Lung (tissue), 12 donors: ENCODE results near the gene SIGLEC8. TPM values are rescaled to one million over a fixed set of nuclear protein-coding genes. Genes with fewer than 3 reads are reported as not detected.

Experiments used
- ATAC-seq: fragments of 200-7000 bp; cut with Tn5 transposase; one replicate; pipeline ENCODE4 v1.9.1; 2020; ENCODE audit warnings: moderate number of reproducible peaks; ENCODE audit not compliant: insufficient read depth, low FRiP score
- DNase-seq, 3 donors: peaks; one replicate each; pipeline ENCODE4 v3.0.0-alpha.2; 2013 to 2017
- H3K27ac ChIP-seq, 2 donors: one replicate each; pipeline ENCODE4 v1.5.1; 2013; ENCODE audit warnings: mild to moderate bottlenecking in 2 of 2, moderate library complexity in 2 of 2, control low read depth in 1 of 2, inconsistent platforms in 1 of 2, low read depth in 1 of 2, low read length in 1 of 2
- H3K27me3 ChIP-seq, 3 donors: one replicate each; pipeline ENCODE4 v1.5.1; 2013; ENCODE audit warnings: low read length in 2 of 3; ENCODE audit not compliant: control insufficient read depth in 3 of 3, insufficient read depth in 3 of 3
- H3K36me3 ChIP-seq, 4 donors: one replicate each; pipeline ENCODE4 v1.5.1; 2013; ENCODE audit warnings: low read length in 4 of 4, mild to moderate bottlenecking in 1 of 4, moderate library complexity in 1 of 4; ENCODE audit not compliant: control insufficient read depth in 4 of 4, insufficient read depth in 4 of 4
- H3K4me1 ChIP-seq, 5 donors: one replicate each; pipeline ENCODE4 v1.5.1; 2013; ENCODE audit warnings: low read length in 5 of 5, mild to moderate bottlenecking in 2 of 5, moderate library complexity in 1 of 5; ENCODE audit not compliant: control insufficient read depth in 5 of 5, insufficient read depth in 5 of 5
- H3K4me3 ChIP-seq: one replicate; pipeline ENCODE4 v1.5.1; 2013; ENCODE audit warnings: mild to moderate bottlenecking, control low read depth, moderate library complexity
- H3K9ac ChIP-seq, 2 donors: one replicate each; pipeline ENCODE4 v1.5.1; 2013; ENCODE audit warnings: low read length in 2 of 2, control low read depth in 1 of 2; ENCODE audit not compliant: insufficient read depth in 1 of 2
- H3K9me3 ChIP-seq, 4 donors: one replicate each; pipeline ENCODE4 v1.5.1; 2013; ENCODE audit warnings: low read length in 3 of 4, mild to moderate bottlenecking in 1 of 4, moderate library complexity in 1 of 4; ENCODE audit not compliant: control insufficient read depth in 4 of 4, insufficient read depth in 3 of 4
- WGBS, 2 donors: extraction: QIAGEN DNeasy Blood & Tissue Kit; methylation state at CpG; one replicate each; pipeline ENCODE4 v1.1.7; 2013; 5-methylcytosine and 5-hydroxymethylcytosine counted together
- polyA plus RNA-seq, 2 donors: library from polyadenylated mRNA; stranded (reverse); fragments of 200-250 nt; gene quantifications; one replicate each; pipeline ENCODE4 v1.2.1, GENCODE V29; 2013
- total RNA-seq, 2 donors: library from RNA; depleted of rRNA in 1 of 2; stranded (reverse); fragments of >200 nt in 1 of 2; gene quantifications; one replicate each; pipeline ENCODE4 v1.2.1, GENCODE V29; 2014 to 2021
- TF ChIP-seq, protein P1 (sequence below): IDR thresholded peaks from 2 replicates; pipeline ENCODE4 v1.5.1; 2012; ENCODE audit warnings: mild to moderate bottlenecking; ENCODE audit errors: control extremely low read depth, extremely low read depth
- donor health status: control.
- donor health status: control.
- donor health status: Bipolar disorder and iron deficiency.
- donor health status: healthy.
- donor health status: DM: yes; HTN: yes; CAD: no.

The SIGLEC8 gene
- total and polyA plus RNA-seq, 4 donors = 0.22 to 0.77 (median 0.31) TPM

DNA sequence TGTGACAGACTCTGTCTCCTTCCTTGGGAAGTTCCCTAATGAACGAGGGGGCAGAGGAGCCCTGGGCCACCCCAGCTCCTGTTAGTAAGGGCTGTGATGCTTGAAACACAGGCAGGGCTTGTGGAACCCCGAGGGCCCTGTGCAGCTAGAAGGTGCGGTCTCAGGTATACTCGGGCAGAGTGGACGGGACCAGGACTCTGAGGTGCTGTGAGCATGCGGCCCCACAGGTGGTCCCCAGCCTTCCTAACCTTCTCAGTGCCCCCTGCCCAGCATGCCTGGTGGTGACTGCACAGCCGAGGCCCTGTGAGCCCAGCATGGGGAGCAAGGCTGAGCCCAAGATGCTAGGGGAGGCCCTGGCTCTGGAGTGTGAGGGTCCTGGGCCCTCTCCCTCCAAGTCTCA is 4.0 kb upstream of the SIGLEC8 start:
- no peak for DNase-seq
- Histone ChIP-seq H3K27ac (no peak overlapping the region), H3K27me3 (peaks cover 0 to 18% (median 4%) of the 10 kb centered on the region in 3 donors), H3K9ac (no peak overlapping the region), H3K4me1 (no peaks in the 10 kb centered on the region), H3K36me3 (no peaks in the 10 kb centered on the region), H3K4me3 (no peak overlapping the region), H3K9me3 (peaks cover 0 to 2% (median 0%) of the 10 kb centered on the region in 4 donors)
- no peak for ATAC-seq
- 71 to 74% methylated on average over 7 of the region's 7 CpGs for WGBS, 2 donors
- TF ChIP-seq, protein P1, sequence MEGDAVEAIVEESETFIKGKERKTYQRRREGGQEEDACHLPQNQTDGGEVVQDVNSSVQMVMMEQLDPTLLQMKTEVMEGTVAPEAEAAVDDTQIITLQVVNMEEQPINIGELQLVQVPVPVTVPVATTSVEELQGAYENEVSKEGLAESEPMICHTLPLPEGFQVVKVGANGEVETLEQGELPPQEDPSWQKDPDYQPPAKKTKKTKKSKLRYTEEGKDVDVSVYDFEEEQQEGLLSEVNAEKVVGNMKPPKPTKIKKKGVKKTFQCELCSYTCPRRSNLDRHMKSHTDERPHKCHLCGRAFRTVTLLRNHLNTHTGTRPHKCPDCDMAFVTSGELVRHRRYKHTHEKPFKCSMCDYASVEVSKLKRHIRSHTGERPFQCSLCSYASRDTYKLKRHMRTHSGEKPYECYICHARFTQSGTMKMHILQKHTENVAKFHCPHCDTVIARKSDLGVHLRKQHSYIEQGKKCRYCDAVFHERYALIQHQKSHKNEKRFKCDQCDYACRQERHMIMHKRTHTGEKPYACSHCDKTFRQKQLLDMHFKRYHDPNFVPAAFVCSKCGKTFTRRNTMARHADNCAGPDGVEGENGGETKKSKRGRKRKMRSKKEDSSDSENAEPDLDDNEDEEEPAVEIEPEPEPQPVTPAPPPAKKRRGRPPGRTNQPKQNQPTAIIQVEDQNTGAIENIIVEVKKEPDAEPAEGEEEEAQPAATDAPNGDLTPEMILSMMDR = no peak

DNA sequence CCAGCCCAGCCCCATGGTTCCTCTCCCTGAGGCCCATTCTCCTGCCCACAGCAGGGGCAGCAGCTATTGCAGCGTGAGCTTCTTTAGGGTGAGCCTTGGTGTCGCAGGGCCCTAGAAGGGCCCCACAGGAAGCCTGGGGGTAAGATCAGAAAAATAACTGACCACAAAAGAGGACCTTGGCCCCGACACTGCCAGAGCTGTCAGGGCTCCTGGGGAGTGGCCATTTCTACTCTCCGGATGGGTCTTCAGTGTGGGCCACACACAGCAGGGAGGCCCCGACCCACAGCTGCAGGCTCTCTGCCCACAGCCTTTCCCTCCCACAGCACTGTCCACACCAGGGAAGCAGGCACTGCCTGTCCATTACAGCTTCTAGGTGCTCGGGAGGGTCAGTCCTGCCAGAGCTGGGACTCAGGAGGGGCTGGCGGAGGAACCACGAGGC is 3.5 kb upstream of the SIGLEC8 start:
- DNase-seq (no peak), ATAC-seq (no peak)
- no peak overlapping the region for H3K27ac ChIP-seq
- TF ChIP-seq, protein P1 = no peak
- H3K27me3 ChIP-seq = peaks cover 0 to 18% (median 4%) of the 10 kb centered on the region in 3 donors
- no peaks in the 10 kb centered on the region for H3K36me3 ChIP-seq
- 30 to 55% methylated on average over 8 of the region's 8 CpGs for WGBS, 2 donors
- peaks cover 0 to 2% (median 0%) of the 10 kb centered on the region in 4 donors for H3K9me3 ChIP-seq
- no peak overlapping the region for H3K9ac ChIP-seq
- H3K4me3 ChIP-seq = no peak overlapping the region
- H3K4me1 ChIP-seq = no peaks in the 10 kb centered on the region

DNA sequence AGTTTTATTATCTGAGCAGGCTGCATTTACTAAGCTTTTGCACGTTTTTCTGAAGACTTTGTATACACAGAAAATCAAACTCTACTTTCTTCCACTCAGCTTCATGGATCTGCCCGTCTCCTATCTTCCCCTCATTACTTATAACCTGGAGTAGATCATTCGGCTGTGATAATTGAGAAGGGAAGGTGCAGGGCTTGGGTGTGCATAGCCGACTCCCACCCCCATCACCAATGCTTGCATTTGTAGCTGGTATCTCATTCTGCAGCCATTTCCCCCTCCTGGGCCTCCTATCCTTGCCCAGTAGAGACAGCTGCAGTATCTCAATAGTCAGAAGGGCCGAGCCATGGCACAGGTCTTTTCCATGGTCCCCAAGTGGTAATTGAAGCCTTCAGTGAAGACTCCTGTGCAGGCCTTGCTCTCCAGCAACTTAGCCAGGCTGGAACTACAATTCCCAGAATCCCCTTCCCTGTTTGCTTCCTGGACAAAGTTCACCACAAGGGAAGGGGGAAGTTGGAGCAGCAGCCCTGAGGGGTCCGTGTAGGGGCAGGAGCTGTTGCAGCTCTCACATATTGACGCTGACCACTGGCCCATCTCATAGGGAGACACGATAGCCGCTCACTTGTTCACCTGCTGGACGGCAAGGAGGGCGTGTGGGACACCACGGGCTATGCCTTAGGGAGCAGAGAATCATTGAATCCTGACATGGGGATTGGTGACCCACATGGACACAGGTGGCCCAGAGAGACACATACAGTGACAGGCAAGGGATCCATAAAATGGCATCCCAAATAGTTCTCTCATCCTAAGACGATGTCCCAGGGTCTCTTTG is 2.1 kb upstream of the SIGLEC8 start:
- Histone ChIP-seq H3K9ac (no peak overlapping the region), H3K36me3 (no peaks in the 10 kb centered on the region), H3K9me3 (peaks cover 0 to 2% (median 0%) of the 10 kb centered on the region in 4 donors), H3K4me3 (no peak overlapping the region), H3K4me1 (no peaks in the 10 kb centered on the region), H3K27ac (no peak overlapping the region), H3K27me3 (peaks cover 0 to 18% (median 4%) of the 10 kb centered on the region in 3 donors)
- ATAC-seq (no peak), DNase-seq (peak in 1 of 3 donors; percentile 22)
- TF ChIP-seq, protein P1 = no peak
- WGBS, 2 donors = 60 to 65% methylated on average over 13 of the region's 13 CpGs
